Esophagus muscularis mucosa (tissue), 4 donors: ENCODE results near the gene TRPC4AP. TPM values are rescaled to one million over a fixed set of nuclear protein-coding genes. Genes with fewer than 3 reads are reported as not detected.
"Not testable (repeated sequence)": the region's sequence is repeated elsewhere in the genome, so short reads cannot be mapped to it uniquely, and the experiment has no call there.

Experiments used
- DNase-seq: peaks from one replicate; pipeline ENCODE4 v3.0.0-alpha.2; 2017; ENCODE audit errors: extremely low spot score
- H3K27ac ChIP-seq, 4 donors: fragments of 200-600 bp; sonication (generic); replicated peaks in 1 of 4; 1 replicate in 3 of 4; 2 replicates in 1 of 4; pipeline ENCODE4 v1.5.1; 2016 to 2019; ENCODE audit warnings: mild to moderate bottlenecking in 1 of 4
- H3K27me3 ChIP-seq, 4 donors: fragments of 200-600 bp; sonication (generic); one replicate each; pipeline versions ENCODE4 v1.5.1 to v1.6.0; 2016 to 2019
- H3K36me3 ChIP-seq, 4 donors: fragments of 200-600 bp; sonication (generic); one replicate each; pipeline ENCODE4 v1.5.1; 2016 to 2019
- H3K4me1 ChIP-seq, 4 donors: fragments of 200-600 bp; sonication (generic); one replicate each; pipeline ENCODE4 v1.5.1; 2016 to 2019
- H3K4me3 ChIP-seq, 4 donors: fragments of 200-600 bp; sonication (generic); 1 replicate in 2 of 4; 2 replicates in 2 of 4; pipeline ENCODE4 v1.5.1; 2016 to 2019; ENCODE audit warnings: mild to moderate bottlenecking in 4 of 4, moderate library complexity in 1 of 4
- H3K9me3 ChIP-seq, 4 donors: fragments of 200-600 bp; sonication (generic); 1 replicate in 3 of 4; 2 replicates in 1 of 4; pipeline ENCODE4 v1.5.1; 2016 to 2019
- EP300 ChIP-seq: sonication (generic); formaldehyde crosslinking; IDR thresholded peaks from one replicate; pipeline ENCODE4 v1.6.1; 2017; ENCODE audit warnings: antibody characterized with exemption
- POLR2A ChIP-seq: fragments of 450-650 bp; IDR thresholded peaks from one replicate; pipeline ENCODE4 v1.6.1; 2017; ENCODE audit warnings: antibody characterized with exemption, moderate library complexity, mild to moderate bottlenecking, low read depth
- POLR2AphosphoS5 ChIP-seq, 2 donors: sonication (generic); formaldehyde crosslinking; IDR thresholded peaks; one replicate each; pipeline ENCODE4 v1.6.1; 2017; ENCODE audit warnings: antibody characterized with exemption in 2 of 2
- WGBS: methylation state at CpG from one replicate; pipeline ENCODE4 v1.1.5; 2018; 5-methylcytosine and 5-hydroxymethylcytosine counted together
- intact Hi-C: fragments of 100-400 bp; cut with DNase I; formaldehyde crosslinking; loops from one replicate; pipeline ENCODE4 v1.15.1; 2023
- total RNA-seq, 4 donors: library from RNA; depleted of rRNA; stranded (reverse); fragments of >200 nt; gene quantifications; one replicate each; pipeline versions ENCODE4 v1.1.0 to v1.2.1, GENCODE V29; 2016
- TF ChIP-seq, protein P1 (sequence below), 3 experiments: fragments of 200-600 bp in 2 of 3; fragments of 450-650 bp in 1 of 3; sonication (generic) in 2 of 3; IDR thresholded peaks; one replicate each; pipeline ENCODE4 v1.5.1; 2017 to 2019; ENCODE audit warnings: antibody characterized with exemption in 3 of 3, mild to moderate bottlenecking in 2 of 3, moderate library complexity in 1 of 3

The TRPC4AP gene
- total RNA-seq, 4 donors from 2014 or later = 44.1 to 58.2 (median 52.1) TPM

- Histone ChIP-seq H3K27ac (no peak overlapping the region), H3K4me1 (peaks cover 9 to 31% (median 13%) of the 10 kb centered on the region in 4 donors), H3K36me3 (peaks cover 0 to 31% (median 18%) of the 10 kb centered on the region in 4 donors), H3K4me3 (no peak overlapping the region), H3K9me3 (no peaks in the 10 kb centered on the region), H3K27me3 (no peaks in the 10 kb centered on the region)
- TF ChIP-seq EP300 (no peak), POLR2AphosphoS5 (IDR thresholded peaks at IDR 0.05) (no peak), POLR2A (no peak)
- TF ChIP-seq, protein P1, sequence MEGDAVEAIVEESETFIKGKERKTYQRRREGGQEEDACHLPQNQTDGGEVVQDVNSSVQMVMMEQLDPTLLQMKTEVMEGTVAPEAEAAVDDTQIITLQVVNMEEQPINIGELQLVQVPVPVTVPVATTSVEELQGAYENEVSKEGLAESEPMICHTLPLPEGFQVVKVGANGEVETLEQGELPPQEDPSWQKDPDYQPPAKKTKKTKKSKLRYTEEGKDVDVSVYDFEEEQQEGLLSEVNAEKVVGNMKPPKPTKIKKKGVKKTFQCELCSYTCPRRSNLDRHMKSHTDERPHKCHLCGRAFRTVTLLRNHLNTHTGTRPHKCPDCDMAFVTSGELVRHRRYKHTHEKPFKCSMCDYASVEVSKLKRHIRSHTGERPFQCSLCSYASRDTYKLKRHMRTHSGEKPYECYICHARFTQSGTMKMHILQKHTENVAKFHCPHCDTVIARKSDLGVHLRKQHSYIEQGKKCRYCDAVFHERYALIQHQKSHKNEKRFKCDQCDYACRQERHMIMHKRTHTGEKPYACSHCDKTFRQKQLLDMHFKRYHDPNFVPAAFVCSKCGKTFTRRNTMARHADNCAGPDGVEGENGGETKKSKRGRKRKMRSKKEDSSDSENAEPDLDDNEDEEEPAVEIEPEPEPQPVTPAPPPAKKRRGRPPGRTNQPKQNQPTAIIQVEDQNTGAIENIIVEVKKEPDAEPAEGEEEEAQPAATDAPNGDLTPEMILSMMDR (IDR thresholded peaks at IDR 0.05) = no peak
- 94% methylated on average over 2 of the region's 2 CpGs for WGBS
- no peak for DNase-seq
- intact Hi-C loops = no loop called here
Observed at GRCh38 chr20:35059110-35059509, 33.5 kb downstream of the TRPC4AP start.

GRCh38 chr20:35055445-35056276, 36.9 kb downstream of the TRPC4AP start:
- WGBS = 79% methylated on average over 9 of the region's 9 CpGs
- intact Hi-C loops = no loop called here
- Histone ChIP-seq H3K4me3 (no peak overlapping the region), H3K27ac (no peak overlapping the region), H3K27me3 (no peaks in the 10 kb centered on the region), H3K4me1 (peaks cover 0 to 16% (median 6%) of the 10 kb centered on the region in 4 donors), H3K9me3 (no peaks in the 10 kb centered on the region), H3K36me3 (peaks cover 0 to 44% (median 21%) of the 10 kb centered on the region in 4 donors)
- no peak for DNase-seq
- TF ChIP-seq, protein P1 (IDR thresholded peaks at IDR 0.05) = no peak

DNA sequence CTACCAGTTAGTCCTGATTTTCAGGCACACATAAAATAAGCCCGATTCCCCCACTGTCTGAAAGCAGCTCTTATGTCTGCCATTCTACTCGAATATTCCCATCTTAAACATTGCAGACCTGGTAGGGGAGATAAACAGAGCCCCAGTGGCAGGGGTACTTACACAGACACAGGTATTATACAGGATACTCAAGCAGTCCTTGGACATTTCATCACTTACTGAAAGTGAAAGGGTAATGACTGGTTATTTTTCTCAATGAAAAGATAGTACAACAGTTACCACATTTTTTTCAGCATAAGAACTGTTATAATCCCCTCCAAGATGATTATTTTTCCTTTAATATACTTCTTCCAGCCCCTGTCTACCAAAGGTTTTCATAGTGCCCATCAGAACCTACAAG, 37.8 kb downstream of the TRPC4AP start:
- H3K27ac ChIP-seq = no peak overlapping the region
- intact Hi-C loops = no loop called here

DNA sequence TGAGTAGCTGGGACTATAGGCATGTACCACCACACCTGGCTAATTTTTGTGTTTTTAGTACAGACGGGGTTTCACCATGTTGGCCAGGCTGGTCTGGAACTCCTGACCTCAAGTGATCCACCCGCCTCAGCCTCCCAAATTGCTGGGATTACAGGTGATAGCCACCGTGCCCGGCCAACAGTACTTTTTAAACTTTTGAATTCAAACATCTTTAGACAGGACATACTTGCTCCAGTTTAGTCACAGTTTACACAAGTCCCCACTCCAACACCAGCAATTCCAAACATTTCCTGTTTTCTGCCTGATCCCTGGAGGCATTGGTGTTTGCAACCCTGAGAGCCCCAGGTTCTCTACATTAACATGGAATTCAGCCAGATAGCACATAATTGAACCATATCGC, 40.0 kb downstream of the TRPC4AP start:
- 73% methylated on average over 5 of the region's 5 CpGs for WGBS
- Histone ChIP-seq H3K4me1 (peaks cover 0 to 16% (median 3%) of the 10 kb centered on the region in 4 donors), H3K36me3 (peaks cover 19 to 75% (median 45%) of the 10 kb centered on the region in 4 donors)
- H3K9me3 ChIP-seq, intact Hi-C loops, DNase-seq, H3K27ac ChIP-seq, H3K27me3 ChIP-seq, H3K4me3 ChIP-seq: not testable (repeated sequence)

More for the DNA sequence above, 37.8 kb downstream of the TRPC4AP start:
- Histone ChIP-seq H3K4me1 (peaks cover 0 to 16% (median 6%) of the 10 kb centered on the region in 4 donors), H3K9me3 (no peaks in the 10 kb centered on the region), H3K27me3 (no peaks in the 10 kb centered on the region), H3K36me3 (peaks cover 4 to 53% (median 25%) of the 10 kb centered on the region in 4 donors), H3K4me3 (no peak overlapping the region)
- TF ChIP-seq, protein P1 (IDR thresholded peaks at IDR 0.05) = no peak
- TF ChIP-seq POLR2AphosphoS5 (IDR thresholded peaks at IDR 0.05) (no peak), POLR2A (no peak), EP300 (no peak)
- 85% methylated on average over 2 of the region's 2 CpGs for WGBS
- no peak for DNase-seq

DNA sequence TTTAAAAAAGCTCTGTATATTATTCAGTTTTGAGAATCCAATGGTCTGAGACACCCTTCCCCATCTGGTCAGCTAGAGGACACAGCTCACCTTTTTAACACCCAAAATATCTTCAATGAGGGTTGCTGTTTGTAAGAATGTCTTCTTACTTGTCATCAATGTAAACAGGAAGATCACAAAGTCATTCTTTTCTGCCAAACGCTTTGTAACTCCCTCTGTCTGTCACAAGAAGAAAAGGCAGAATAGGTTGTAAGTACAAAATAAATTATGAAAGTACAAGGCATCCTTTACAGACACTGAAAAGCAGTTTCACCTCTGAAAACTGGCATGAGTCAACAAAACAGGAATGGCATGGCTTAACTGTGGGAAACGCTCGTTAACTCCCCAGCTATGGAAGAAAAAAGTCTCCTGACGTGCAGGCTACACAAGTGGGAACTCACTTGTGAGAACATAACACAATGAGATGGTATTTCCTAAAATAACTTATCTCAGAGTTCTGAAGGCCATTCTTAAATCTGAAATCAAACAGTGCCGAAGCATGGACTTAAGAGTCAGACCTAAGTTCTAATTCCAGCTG, 42.7 kb downstream of the TRPC4AP start:
- intact Hi-C loops = no loop called here

More for the DNA sequence above, 42.7 kb downstream of the TRPC4AP start:
- Histone ChIP-seq H3K4me1 (peaks cover 0 to 4% (median 0%) of the 10 kb centered on the region in 4 donors), H3K9me3 (no peaks in the 10 kb centered on the region), H3K27ac (no peak overlapping the region), H3K36me3 (peaks cover 19 to 82% (median 57%) of the 10 kb centered on the region in 4 donors), H3K27me3 (no peaks in the 10 kb centered on the region), H3K4me3 (no peak overlapping the region)
- no peak for DNase-seq
- TF ChIP-seq EP300 = no peak
- no peak for TF ChIP-seq POLR2AphosphoS5 (IDR thresholded peaks at IDR 0.05)
- TF ChIP-seq, protein P1 (IDR thresholded peaks at IDR 0.05) = no peak
- no peak for TF ChIP-seq POLR2A
- WGBS = 86% methylated on average over 5 of the region's 5 CpGs
